SU-DHL-6 (cell line): ENCODE data around the gene KLHL8.
"Not testable (repeated sequence)": the region's sequence is repeated elsewhere in the genome, so short reads cannot be mapped to it uniquely, and the experiment has no call there.

Experiments
- H2AFZ ChIP-seq: fragments of 200-600 bp; sonication (generic); 2 replicates; pipeline ENCODE4 v1.6.1; 2014; ENCODE audit warnings: low read depth, mild to moderate bottlenecking, moderate library complexity, mixed read lengths, antibody characterized with exemption, low read length; ENCODE audit not compliant: severe bottlenecking
- H3F3A ChIP-seq: fragments of 200-600 bp; shearing (Covaris generic); 2 replicates; pipeline ENCODE4 v1.6.0; 2016; ENCODE audit warnings: antibody characterized with exemption, mild to moderate bottlenecking; ENCODE audit not compliant: insufficient read depth
- H3K27ac ChIP-seq: fragments of 200-600 bp; sonication (generic); 2 replicates; pipeline ENCODE4 v1.5.1; 2016; ENCODE audit warnings: low read depth, mild to moderate bottlenecking, low read length, moderate library complexity, mixed read lengths
- H3K27me3 ChIP-seq: fragments of 200-600 bp; sonication (generic), shearing (Covaris generic); 2 replicates; pipeline ENCODE4 v1.6.0; 2014; ENCODE audit warnings: mild to moderate bottlenecking, low read length
- H3K36me3 ChIP-seq: fragments of 200-600 bp; sonication (generic); 2 replicates; pipeline ENCODE4 v1.6.1; 2014; ENCODE audit warnings: mild to moderate bottlenecking, low read length, mixed read lengths
- H3K4me2 ChIP-seq: fragments of 300-600, 200-600 bp; shearing (Covaris generic), sonication (generic); 2 replicates; pipeline ENCODE4 v1.6.0; 2014; ENCODE audit warnings: low read length, low read depth, mild to moderate bottlenecking; ENCODE audit not compliant: poor library complexity, severe bottlenecking
- H3K4me3 ChIP-seq: fragments of 200-600 bp; sonication (generic); 2 replicates; pipeline ENCODE4 v1.5.1; 2014; ENCODE audit warnings: antibody characterized with exemption, low read length, mild to moderate bottlenecking, mixed read lengths; ENCODE audit not compliant: insufficient read depth, poor library complexity, severe bottlenecking
- H3K79me2 ChIP-seq: fragments of 200-600 bp; sonication (generic); 2 replicates; pipeline ENCODE4 v1.6.1; 2014; ENCODE audit warnings: mild to moderate bottlenecking, low read length, moderate library complexity; ENCODE audit not compliant: insufficient read depth
- H3K9ac ChIP-seq: fragments of 200-600 bp; sonication (generic); 2 replicates; pipeline ENCODE4 v1.7.0; 2014; ENCODE audit warnings: mild to moderate bottlenecking, low read length
- H3K9me2 ChIP-seq: fragments of 200-600 bp; sonication (generic); replicated peaks from 2 replicates; pipeline ENCODE4 v1.6.1; 2014; ENCODE audit warnings: low read length; ENCODE audit not compliant: insufficient read depth
- H3K9me3 ChIP-seq: fragments of 200-600 bp; sonication (generic); 2 replicates; pipeline ENCODE4 v1.6.1; 2014; ENCODE audit warnings: low read length, mixed read lengths; ENCODE audit not compliant: insufficient read depth
- H4K20me1 ChIP-seq: fragments of 200-600 bp; sonication (generic); 2 replicates; pipeline ENCODE4 v1.6.1; 2014; ENCODE audit warnings: low read depth, mild to moderate bottlenecking, antibody characterized with exemption, low read length, moderate library complexity, mixed read lengths
- CTCF ChIP-seq: fragments of 200-600 bp; sonication (generic); IDR thresholded peaks from one replicate; pipeline ENCODE4 v1.5.1; 2017; ENCODE audit warnings: antibody characterized with exemption, mild to moderate bottlenecking, low read length, moderate library complexity; ENCODE audit not compliant: insufficient read depth, poor library complexity, severe bottlenecking
- EZH2phosphoT487 ChIP-seq: fragments of 200-600 bp; sonication (generic), shearing (Covaris generic); conservative IDR thresholded peaks from 2 replicates; pipeline ENCODE4 v1.6.1; 2018; ENCODE audit warnings: mild to moderate bottlenecking, antibody characterized with exemption, low read length, moderate library complexity, mixed read lengths

KLHL8 gene

GRCh38 chr4:87224141-87224923 lies 3.9 kb upstream of the KLHL8 start:
- TF ChIP-seq EZH2phosphoT487, result no peak
- no peak for TF ChIP-seq CTCF
- H3K27me3 ChIP-seq, result no peaks in the 10 kb centered on the region

GRCh38 chr4:87219632-87220093 lies 755 bp downstream of the KLHL8 start:
- Histone ChIP-seq H3K27me3 (no peaks in the 10 kb centered on the region), H3K36me3 (no peaks in the 10 kb centered on the region), H3K27ac (peak overlapping the region; percentile 74), H4K20me1 (no peaks in the 10 kb centered on the region), H3K4me2 (peak overlapping the region; percentile 83), H3K9me3 (no peaks in the 10 kb centered on the region), H3K9me2 (no peaks in the 10 kb centered on the region), H3F3A (no peaks in the 10 kb centered on the region), H3K79me2 (peaks cover 31% of the 10 kb centered on the region), H3K9ac (peak overlapping the region; percentile 90), H3K4me3 (peak overlapping the region; percentile 92), H2AFZ (peak overlapping the region; percentile 80)
- TF ChIP-seq EZH2phosphoT487 (no peak), CTCF (no peak)

More at GRCh38 chr4:87224141-87224923, 3.9 kb upstream of the KLHL8 start:
- Histone ChIP-seq H3K9me2 (no peaks in the 10 kb centered on the region), H3K9me3 (no peaks in the 10 kb centered on the region), H3F3A (no peaks in the 10 kb centered on the region), H3K4me3 (no peak overlapping the region), H4K20me1 (no peaks in the 10 kb centered on the region), H2AFZ (no peak overlapping the region), H3K9ac (no peak overlapping the region), H3K36me3 (no peaks in the 10 kb centered on the region), H3K27ac (no peak overlapping the region), H3K79me2 (peaks cover 3% of the 10 kb centered on the region; the same call in 1 of the 2 replicates), H3K4me2 (no peak overlapping the region)

GRCh38 chr4:87217235-87217763 lies 3.1 kb downstream of the KLHL8 start:
- peaks cover 31% of the 10 kb centered on the region for H3K79me2 ChIP-seq

GRCh38 chr4:87216469-87216868 lies 3.9 kb downstream of the KLHL8 start:
- no peak overlapping the region for H3K4me3 ChIP-seq
- no peaks in the 10 kb centered on the region for H3F3A ChIP-seq
- no peaks in the 10 kb centered on the region for H4K20me1 ChIP-seq
- no peak overlapping the region for H3K4me2 ChIP-seq
- no peak overlapping the region for H3K9ac ChIP-seq
- no peaks in the 10 kb centered on the region for H3K9me3 ChIP-seq
- H3K79me2 ChIP-seq, result peaks cover 31% of the 10 kb centered on the region
- TF ChIP-seq EZH2phosphoT487, result no peak
- TF ChIP-seq CTCF, result no peak
- H3K9me2 ChIP-seq, result no peaks in the 10 kb centered on the region
- H2AFZ ChIP-seq, result no peak overlapping the region
- H3K27me3 ChIP-seq, result no peaks in the 10 kb centered on the region
- H3K27ac ChIP-seq, result no peak overlapping the region
- no peaks in the 10 kb centered on the region for H3K36me3 ChIP-seq

More at GRCh38 chr4:87217235-87217763, 3.1 kb downstream of the KLHL8 start:
- H4K20me1 ChIP-seq, H3K4me3 ChIP-seq, H3K27me3 ChIP-seq, H3K9me2 ChIP-seq, H3K27ac ChIP-seq, H3K9me3 ChIP-seq, H3K9ac ChIP-seq, H2AFZ ChIP-seq, H3K4me2 ChIP-seq, H3F3A ChIP-seq, H3K36me3 ChIP-seq: not testable (repeated sequence)
